KOPT-K1 (cell line): ENCODE results near the gene PLPP7.

Experiments used
- H3K27ac ChIP-seq: fragments of 200-600 bp; sonication (generic); 2 replicates; pipeline ENCODE4 v1.5.1; 2016; ENCODE audit warnings: antibody characterized with exemption, mild to moderate bottlenecking, low read depth, low read length; ENCODE audit not compliant: poor library complexity, severe bottlenecking
- H3K36me3 ChIP-seq: fragments of 200-600 bp; sonication (generic); 2 replicates; pipeline ENCODE4 v1.5.1; 2017; ENCODE audit warnings: antibody characterized with exemption, mild to moderate bottlenecking, low read length, moderate library complexity; ENCODE audit not compliant: insufficient read depth
- H3K9me3 ChIP-seq: fragments of 200-600 bp; sonication (generic); 2 replicates; pipeline ENCODE4 v1.5.1; 2017; ENCODE audit warnings: antibody characterized with exemption, low read length, mild to moderate bottlenecking; ENCODE audit not compliant: insufficient read depth, poor library complexity, severe bottlenecking

Gene PLPP7

DNA sequence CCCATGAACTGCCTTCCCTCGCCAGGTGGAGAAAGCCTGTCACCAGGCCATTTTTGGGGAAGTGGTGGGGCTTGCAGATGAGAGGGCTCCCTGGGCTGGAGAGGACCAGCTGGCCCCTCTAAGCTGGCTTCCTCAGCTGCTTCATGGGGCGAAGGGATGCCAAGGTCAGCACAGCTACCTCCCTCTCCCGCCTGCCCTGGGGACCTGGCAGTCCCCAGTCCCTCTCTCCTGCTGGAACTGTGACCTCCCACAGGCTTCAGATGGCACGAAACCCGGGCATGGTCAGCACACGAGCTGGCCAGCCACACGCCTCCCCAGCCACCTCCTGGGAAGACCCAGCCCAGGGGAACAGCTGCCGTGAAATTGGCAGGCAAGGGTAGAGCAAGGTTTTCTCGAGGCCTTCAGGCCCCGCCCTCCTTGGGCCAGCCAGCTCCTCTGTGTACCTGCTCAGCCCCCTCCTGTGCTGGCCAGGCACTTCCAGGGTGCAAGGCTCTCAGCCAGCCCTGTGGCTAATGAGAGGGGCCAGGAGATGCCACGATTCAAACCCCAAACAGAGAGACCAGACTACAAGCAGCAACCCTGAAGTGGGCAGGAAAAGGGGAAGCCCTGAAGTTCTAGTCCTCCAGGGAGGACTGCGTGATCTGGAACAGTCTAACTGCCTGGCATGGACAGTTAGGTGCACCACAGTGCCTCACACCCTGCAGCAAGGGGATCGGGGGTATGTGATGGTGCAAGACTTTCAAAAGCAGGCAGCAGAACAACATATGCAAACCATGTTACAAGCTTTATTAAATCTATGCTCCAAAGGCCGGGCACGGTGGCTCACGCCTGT, 12.9 kb downstream of the PLPP7 start:
- Histone ChIP-seq H3K27ac (no peak overlapping the region), H3K36me3 (no peaks in the 10 kb centered on the region), H3K9me3 (no peaks in the 10 kb centered on the region)

DNA sequence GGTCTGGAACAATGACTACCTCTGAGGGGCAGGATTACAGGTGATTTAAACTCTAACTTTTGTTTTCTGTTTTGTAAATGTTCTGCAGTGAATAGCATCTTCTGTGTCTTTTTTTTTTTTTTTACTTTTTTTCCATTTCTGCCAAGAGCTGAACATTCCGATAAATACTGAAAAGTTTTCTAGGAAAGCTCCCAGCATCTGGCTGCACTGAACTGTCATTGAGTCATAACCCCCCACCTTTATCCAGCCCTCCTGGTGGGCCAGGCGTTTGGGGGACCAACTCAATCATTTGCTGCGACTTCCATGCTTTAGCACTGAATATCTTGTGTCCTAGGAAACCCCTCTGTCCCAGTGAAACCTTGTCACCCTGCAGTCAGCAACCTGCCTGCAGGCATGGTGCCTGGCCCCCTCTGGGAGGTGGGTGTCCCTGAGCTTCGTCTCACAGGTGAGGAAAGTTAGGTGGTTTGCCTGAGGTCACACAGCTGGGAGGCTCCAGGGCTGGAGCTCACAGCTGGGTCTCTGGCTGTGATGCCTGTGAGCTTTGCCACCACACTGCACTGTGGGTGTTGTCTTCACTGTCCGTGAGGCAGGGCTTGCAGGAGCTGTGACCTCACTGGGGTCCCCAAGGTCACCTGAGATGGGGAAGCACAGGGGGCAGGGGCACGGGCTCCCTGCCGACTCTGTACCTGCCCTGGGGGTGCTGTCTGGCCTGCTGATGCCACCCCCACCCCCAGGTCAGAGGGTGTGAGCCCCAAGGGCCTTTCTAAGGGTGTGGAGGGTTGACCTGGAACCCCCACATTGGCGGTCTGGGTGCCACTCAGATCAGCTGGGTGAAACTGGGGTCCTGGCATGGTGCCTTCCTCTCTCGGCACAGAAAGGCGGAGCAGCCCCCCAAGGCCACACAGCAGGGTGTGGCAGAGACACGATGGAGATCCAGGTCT, 14.1 kb downstream of the PLPP7 start:
- Histone ChIP-seq H3K36me3 (no peaks in the 10 kb centered on the region), H3K9me3 (no peaks in the 10 kb centered on the region), H3K27ac (no peak overlapping the region)

- no peak overlapping the region for H3K27ac ChIP-seq
- H3K9me3 ChIP-seq, result no peaks in the 10 kb centered on the region
- H3K36me3 ChIP-seq, result no peaks in the 10 kb centered on the region
Measured at GRCh38 chr9:131304676-131305355, 15.3 kb downstream of the PLPP7 start.

DNA sequence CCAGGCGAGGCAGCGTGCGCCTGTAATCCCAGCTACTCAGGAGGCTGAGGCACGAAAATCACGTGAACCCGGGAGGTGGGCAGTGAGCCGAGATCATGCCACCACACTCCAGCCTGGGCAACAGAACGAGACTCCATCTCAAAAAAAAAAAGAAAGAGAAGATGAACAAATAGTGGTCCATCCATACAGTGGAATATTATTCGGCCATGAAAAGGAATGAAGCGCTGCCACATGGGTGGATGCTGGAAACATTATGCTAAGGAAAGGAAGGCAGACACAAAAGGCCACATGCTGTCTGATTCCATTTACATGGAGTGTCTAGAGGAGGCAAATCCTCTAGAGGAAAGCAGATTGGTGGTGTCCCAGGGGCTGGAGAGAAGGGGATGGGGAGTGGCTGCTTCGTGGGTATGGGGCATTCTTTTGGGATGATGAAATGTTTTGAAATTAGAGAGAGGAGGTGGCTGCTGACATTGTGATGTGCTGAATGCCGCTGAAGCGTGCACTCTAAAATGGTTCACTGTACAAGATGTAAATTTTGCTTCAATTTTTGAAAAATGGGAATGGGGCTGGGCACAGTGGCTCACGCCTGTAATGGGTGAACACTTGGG, 17.0 kb downstream of the PLPP7 start:
- no peaks in the 10 kb centered on the region for H3K36me3 ChIP-seq
- no peak overlapping the region for H3K27ac ChIP-seq
- H3K9me3 ChIP-seq, result no peaks in the 10 kb centered on the region

DNA sequence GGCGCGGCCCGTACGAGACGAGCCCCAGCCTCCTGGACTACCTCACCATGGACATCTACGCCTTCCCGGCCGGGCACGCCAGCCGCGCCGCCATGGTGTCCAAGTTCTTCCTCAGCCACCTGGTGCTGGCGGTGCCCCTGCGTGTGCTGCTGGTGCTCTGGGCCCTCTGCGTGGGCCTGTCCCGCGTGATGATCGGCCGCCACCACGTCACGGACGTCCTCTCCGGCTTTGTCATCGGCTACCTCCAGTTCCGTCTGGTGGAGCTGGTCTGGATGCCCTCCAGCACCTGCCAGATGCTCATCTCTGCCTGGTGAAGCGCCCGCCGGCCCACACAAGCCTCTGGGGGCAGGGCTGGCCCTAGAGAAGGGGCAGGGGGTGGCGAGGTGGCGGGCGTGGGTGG, 18.5 kb downstream of the PLPP7 start:
- H3K9me3 ChIP-seq, result no peaks in the 10 kb centered on the region
- H3K36me3 ChIP-seq, result no peaks in the 10 kb centered on the region
- H3K27ac ChIP-seq, result no peak overlapping the region

DNA sequence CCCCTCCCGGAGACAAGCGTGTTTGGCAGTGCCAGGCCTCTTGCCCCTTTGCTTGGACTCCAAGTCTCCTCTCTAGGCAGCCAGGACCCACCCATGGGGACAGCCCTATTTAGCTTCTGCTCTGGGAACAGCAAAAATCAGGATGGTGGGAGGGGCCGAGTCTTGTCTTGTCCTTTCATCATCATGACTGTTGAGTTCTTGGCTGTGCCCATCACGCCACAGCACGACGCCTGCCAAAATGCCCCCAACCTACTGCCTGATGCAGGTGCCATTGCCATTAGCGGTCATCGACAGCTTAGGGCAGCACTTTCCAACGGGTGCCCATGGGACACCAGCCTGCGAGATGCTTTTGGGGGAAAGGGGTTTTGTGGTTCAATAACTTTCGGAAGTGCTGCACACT, 18.9 kb downstream of the PLPP7 start:
- Histone ChIP-seq H3K27ac (no peak overlapping the region), H3K9me3 (no peaks in the 10 kb centered on the region), H3K36me3 (no peaks in the 10 kb centered on the region)

- Histone ChIP-seq H3K36me3 (no peaks in the 10 kb centered on the region), H3K27ac (no peak overlapping the region), H3K9me3 (no peaks in the 10 kb centered on the region)
Measured at GRCh38 chr9:131308906-131309529, 19.5 kb downstream of the PLPP7 start.

- no peaks in the 10 kb centered on the region for H3K9me3 ChIP-seq
- H3K27ac ChIP-seq, result no peak overlapping the region
- no peaks in the 10 kb centered on the region for H3K36me3 ChIP-seq
Measured at GRCh38 chr9:131309530-131310276, 20.2 kb downstream of the PLPP7 start.

DNA sequence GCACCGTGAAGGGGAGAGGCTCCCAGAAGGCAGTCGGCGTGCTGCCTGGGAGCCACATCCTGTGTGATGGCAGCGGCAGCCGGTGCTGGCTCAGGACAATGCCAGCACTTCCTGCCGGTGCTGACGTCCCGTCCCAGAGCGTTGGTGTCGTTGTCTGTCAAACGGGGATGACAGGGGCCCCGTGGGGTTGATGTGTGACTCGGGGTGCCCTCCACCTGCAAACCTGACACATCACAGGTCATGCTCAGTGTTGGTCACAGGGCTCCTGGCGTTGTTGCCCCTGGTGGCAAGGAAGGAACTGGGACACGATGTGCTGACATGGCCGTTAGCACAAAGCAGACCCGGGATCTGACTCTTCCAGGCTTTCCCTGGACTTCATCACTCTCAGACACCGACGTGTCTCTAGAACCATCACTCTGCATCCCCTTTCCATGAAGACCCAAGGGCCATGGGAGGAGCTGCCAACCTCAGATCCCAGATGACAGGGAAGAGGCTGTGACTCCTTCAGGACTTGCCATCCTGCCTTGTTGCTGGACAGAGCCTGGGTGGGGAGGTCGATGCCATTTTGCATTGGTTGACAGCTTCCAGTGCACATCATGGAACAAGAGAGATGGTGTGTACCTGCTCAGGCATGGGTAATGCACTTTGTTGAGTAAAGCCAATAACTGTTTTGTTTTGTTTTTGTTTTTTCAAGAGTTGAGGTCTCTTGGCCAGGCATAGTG, 21.5 kb downstream of the PLPP7 start:
- peak overlapping the region; percentile 54 for H3K27ac ChIP-seq
- no peaks in the 10 kb centered on the region for H3K9me3 ChIP-seq
- H3K36me3 ChIP-seq, result no peaks in the 10 kb centered on the region

- Histone ChIP-seq H3K36me3 (no peaks in the 10 kb centered on the region), H3K27ac (no peak overlapping the region)
Measured at GRCh38 chr9:131312246-131312645, 22.7 kb downstream of the PLPP7 start.

GRCh38 chr9:131312822-131313770, 23.6 kb downstream of the PLPP7 start:
- Histone ChIP-seq H3K27ac (no peak overlapping the region), H3K9me3 (no peaks in the 10 kb centered on the region), H3K36me3 (no peaks in the 10 kb centered on the region)

More at GRCh38 chr9:131312246-131312645, 22.7 kb downstream of the PLPP7 start:
- H3K9me3 ChIP-seq, result no peaks in the 10 kb centered on the region

DNA sequence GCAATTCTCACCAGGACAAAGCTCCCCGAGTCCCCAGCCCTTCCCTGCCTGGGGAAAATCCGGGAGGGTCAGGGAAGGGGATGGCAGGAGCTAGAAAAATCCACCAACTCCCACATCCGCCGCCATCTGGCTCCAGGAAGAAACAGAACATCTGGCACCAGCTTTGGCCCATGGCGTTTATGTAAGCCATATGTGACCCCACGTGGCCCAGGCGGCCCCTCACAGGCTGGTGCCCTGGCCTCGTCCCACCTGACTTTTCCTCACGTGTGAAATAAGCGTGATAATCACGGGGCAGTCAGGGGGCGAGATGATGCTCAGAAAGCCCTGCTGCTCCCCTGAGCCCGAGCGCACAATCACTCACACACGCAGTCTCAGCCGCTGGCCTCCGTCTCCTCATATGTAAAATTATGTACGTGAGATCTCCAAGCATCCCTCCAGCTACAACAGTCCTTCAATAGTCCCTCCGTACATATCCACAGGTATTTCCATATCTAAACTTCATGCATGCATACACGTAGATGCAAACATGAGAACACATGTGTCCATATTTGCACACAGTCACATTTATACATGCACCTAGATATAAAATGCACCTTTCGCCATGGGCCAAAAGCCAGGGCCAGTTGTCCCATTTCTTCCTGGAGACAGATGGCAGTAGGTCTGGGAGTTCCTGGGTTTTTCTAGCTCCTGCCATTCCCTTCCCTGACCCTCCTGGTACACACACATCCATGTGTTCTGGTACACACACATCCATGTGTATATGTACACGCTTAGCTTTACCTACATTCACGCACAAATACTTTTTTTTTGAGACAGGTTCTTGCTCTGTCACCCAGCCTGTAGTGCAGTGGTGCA, 28.9 kb downstream of the PLPP7 start:
- no peak overlapping the region for H3K27ac ChIP-seq
- no peaks in the 10 kb centered on the region for H3K9me3 ChIP-seq
- no peaks in the 10 kb centered on the region for H3K36me3 ChIP-seq
